Measurements from ENCODE around the gene RCBTB1.

DNA sequence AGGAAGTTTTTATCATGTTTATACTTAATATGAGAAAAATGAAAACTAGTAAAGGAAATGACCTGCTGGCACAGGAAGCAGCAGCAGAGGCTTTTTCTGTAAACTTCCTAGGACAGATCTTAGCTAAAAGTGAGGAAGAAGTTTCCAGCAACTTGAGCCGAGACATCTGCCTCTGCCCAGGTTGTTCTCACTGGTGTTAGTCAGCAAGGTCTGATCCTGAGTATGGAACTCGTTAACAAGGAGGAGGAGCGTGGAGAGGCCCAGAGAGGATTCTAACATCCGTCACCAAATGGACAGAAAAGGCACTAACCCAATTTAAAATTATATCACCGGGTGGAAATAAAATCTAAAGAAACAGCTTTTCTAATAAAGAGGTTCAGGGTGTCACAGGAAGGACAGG, 46.0 kb downstream of the RCBTB1 start:
- TF ChIP-seq, protein P1, sequence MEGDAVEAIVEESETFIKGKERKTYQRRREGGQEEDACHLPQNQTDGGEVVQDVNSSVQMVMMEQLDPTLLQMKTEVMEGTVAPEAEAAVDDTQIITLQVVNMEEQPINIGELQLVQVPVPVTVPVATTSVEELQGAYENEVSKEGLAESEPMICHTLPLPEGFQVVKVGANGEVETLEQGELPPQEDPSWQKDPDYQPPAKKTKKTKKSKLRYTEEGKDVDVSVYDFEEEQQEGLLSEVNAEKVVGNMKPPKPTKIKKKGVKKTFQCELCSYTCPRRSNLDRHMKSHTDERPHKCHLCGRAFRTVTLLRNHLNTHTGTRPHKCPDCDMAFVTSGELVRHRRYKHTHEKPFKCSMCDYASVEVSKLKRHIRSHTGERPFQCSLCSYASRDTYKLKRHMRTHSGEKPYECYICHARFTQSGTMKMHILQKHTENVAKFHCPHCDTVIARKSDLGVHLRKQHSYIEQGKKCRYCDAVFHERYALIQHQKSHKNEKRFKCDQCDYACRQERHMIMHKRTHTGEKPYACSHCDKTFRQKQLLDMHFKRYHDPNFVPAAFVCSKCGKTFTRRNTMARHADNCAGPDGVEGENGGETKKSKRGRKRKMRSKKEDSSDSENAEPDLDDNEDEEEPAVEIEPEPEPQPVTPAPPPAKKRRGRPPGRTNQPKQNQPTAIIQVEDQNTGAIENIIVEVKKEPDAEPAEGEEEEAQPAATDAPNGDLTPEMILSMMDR (IDR thresholded peaks at IDR 0.05; ENCODE audit: insufficient read depth, low read depth, low read length): no peak
- TF ChIP-seq EZH2 (IDR thresholded peaks at IDR 0.05; ENCODE audit: insufficient read depth, low read length): no peak

Measured in astrocyte (in vitro differentiated cells and primary cell).